ENCODE measurements around the gene ITGAL.

GRCh38 chr16:30559690-30560089 is 87.1 kb downstream of the ITGAL start:
- TF ChIP-seq CTCF (IDR thresholded peaks at IDR 0.05; ENCODE audit: low read depth, low read length) (no peak), EZH2phosphoT487 (IDR thresholded peaks at IDR 0.05; ENCODE audit: low read depth) (no peak)

Data from OCI-LY3 (cell line).